ENCODE results near the gene GRK5. TPM values are rescaled to one million over a fixed set of nuclear protein-coding genes. Genes with fewer than 3 reads are reported as not detected.

The GRK5 gene
- total RNA-seq, 1 experiment from 2014 or later = 29.0 TPM

DNA sequence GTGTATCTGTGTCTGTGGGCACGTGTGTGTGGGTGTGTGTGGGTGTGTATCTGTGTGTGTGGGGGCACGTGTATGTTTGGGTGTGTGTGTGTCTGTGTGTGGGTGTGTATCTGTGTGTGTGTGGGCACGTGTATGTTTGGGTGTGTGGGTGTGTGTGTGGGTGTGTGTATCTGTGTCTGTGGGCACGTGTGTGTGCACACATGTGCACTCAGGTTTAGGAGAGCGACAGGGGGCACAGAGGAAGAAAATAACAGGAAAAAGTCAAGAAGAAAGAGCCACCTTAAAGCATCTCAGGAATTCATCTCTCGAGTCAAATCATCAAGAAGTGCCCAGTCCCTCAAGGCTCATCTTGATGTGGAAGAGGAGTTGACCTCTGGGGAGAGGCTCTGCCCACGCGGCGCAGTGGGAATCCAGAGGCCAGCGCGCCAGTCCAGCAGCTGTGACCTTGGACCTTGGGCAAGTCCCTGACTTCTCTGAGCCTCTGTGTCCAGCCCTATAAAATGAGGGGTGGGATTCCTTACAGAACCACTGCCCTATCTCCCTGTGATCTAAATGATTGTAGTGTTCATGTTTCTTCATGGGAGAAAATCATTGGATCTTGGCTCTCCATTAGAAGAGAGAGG, 187.4 kb downstream of the GRK5 start:
- Histone ChIP-seq H3K9me3 (ENCODE audit: control insufficient read depth, insufficient read depth, low read depth, low read length) (no peaks in the 10 kb centered on the region), H3K4me3 (ENCODE audit: low read depth in 2 of 2, low read length in 2 of 2) (no peak overlapping the region), H3K27ac (ENCODE audit: low read length) (no peak overlapping the region), H3K27me3 (ENCODE audit: control insufficient read depth, insufficient read depth, low read length) (no peaks in the 10 kb centered on the region), H3K36me3 (ENCODE audit: control insufficient read depth, insufficient read depth, low read length) (no peaks in the 10 kb centered on the region), H3K4me1 (ENCODE audit: control insufficient read depth, insufficient read depth, low read length) (no peaks in the 10 kb centered on the region; the same call in 1 of the 2 replicates)
- CTCF ChIA-PET = no interaction called here
- TF ChIP-seq TCF7L2 (IDR thresholded peaks at IDR 0.05; ENCODE audit: low read depth, low read length) (no peak), POLR2AphosphoS5 (IDR thresholded peaks at IDR 0.05; ENCODE audit: low read depth, low read length) (no peak), SIN3A (IDR thresholded peaks at IDR 0.05; ENCODE audit: borderline replicate concordance, insufficient read depth, low read depth, low read length) (no peak)
- TF ChIP-seq, protein P1, sequence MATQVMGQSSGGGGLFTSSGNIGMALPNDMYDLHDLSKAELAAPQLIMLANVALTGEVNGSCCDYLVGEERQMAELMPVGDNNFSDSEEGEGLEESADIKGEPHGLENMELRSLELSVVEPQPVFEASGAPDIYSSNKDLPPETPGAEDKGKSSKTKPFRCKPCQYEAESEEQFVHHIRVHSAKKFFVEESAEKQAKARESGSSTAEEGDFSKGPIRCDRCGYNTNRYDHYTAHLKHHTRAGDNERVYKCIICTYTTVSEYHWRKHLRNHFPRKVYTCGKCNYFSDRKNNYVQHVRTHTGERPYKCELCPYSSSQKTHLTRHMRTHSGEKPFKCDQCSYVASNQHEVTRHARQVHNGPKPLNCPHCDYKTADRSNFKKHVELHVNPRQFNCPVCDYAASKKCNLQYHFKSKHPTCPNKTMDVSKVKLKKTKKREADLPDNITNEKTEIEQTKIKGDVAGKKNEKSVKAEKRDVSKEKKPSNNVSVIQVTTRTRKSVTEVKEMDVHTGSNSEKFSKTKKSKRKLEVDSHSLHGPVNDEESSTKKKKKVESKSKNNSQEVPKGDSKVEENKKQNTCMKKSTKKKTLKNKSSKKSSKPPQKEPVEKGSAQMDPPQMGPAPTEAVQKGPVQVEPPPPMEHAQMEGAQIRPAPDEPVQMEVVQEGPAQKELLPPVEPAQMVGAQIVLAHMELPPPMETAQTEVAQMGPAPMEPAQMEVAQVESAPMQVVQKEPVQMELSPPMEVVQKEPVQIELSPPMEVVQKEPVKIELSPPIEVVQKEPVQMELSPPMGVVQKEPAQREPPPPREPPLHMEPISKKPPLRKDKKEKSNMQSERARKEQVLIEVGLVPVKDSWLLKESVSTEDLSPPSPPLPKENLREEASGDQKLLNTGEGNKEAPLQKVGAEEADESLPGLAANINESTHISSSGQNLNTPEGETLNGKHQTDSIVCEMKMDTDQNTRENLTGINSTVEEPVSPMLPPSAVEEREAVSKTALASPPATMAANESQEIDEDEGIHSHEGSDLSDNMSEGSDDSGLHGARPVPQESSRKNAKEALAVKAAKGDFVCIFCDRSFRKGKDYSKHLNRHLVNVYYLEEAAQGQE (IDR thresholded peaks at IDR 0.05; ENCODE audit: insufficient read depth in 1 of 2, low read depth in 2 of 2, low read length in 1 of 2) = no peak
- TF ChIP-seq, protein P2, sequence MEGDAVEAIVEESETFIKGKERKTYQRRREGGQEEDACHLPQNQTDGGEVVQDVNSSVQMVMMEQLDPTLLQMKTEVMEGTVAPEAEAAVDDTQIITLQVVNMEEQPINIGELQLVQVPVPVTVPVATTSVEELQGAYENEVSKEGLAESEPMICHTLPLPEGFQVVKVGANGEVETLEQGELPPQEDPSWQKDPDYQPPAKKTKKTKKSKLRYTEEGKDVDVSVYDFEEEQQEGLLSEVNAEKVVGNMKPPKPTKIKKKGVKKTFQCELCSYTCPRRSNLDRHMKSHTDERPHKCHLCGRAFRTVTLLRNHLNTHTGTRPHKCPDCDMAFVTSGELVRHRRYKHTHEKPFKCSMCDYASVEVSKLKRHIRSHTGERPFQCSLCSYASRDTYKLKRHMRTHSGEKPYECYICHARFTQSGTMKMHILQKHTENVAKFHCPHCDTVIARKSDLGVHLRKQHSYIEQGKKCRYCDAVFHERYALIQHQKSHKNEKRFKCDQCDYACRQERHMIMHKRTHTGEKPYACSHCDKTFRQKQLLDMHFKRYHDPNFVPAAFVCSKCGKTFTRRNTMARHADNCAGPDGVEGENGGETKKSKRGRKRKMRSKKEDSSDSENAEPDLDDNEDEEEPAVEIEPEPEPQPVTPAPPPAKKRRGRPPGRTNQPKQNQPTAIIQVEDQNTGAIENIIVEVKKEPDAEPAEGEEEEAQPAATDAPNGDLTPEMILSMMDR (IDR thresholded peaks at IDR 0.05) = no peak
- DNase-seq (ENCODE audit: low read depth, low spot score) (no peak), ATAC-seq (no peak)
- POLR2A ChIA-PET = interaction anchor here (1.2 kb wide), 1 partner anchor 13 kb away, joined by 3 read pairs; no protein-coding TSS in a partner anchor
- BruUV-seq (replicated peaks) = no TSS peak
- intact Hi-C loops (cut with micrococcal nuclease; ENCODE audit: unreplicated experiment) (no loop called here), in situ Hi-C loops (cut with HindIII; ENCODE audit: low pct_unique_long_range_greater_than_20kb, low sequenced_read_pairs) (no loop called here)

DNA sequence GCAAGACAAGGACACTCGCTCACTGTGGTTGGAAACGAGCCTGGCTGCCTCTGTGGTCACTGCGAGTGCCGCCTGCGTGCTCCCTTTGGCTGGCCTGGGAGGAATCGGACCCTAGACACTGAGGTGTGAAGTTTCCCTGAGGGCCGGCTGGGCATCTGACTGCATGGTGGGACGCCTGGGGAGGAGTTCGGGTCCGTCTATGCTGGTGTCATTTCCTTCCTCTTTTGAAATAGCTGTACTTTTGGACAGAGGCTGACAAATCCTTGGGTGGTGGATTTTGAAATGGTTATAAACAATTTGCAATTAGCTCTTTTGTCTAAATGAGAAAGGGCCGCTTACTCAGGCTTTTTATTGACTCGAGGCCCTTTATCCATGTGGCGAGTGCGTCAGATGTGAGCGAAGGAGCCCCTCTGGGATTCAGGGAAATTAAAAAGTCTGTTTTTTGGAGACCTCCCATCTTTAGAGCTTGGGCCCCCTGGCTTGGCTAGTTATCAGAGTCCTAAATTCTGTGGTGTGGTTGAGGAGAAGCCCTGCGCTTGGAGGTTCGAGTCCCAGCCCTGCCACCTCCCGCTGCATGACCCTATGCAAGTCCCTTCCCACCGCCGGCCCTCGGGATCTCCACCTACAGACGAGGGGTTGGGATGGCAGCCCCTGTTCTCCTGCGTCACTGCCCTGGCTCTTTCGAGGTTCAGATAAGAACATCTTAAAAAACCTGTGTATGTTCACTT, 188.1 kb downstream of the GRK5 start:
- ATAC-seq = no peak
- no peak overlapping the region for H3K27ac ChIP-seq (ENCODE audit: low read length)
- no peaks in the 10 kb centered on the region; the same call in 1 of the 2 replicates for H3K4me1 ChIP-seq (ENCODE audit: control insufficient read depth, insufficient read depth, low read length)
- H3K27me3 ChIP-seq (ENCODE audit: control insufficient read depth, insufficient read depth, low read length) = no peaks in the 10 kb centered on the region
- DNase-seq (ENCODE audit: low read depth, low spot score) = no peak
- CTCF ChIA-PET = no interaction called here
- no peak overlapping the region for H3K4me3 ChIP-seq (ENCODE audit: low read depth in 2 of 2, low read length in 2 of 2)
- POLR2A ChIA-PET = interaction anchor here (1.2 kb wide), 1 partner anchor 13 kb away, joined by 3 read pairs; no protein-coding TSS in a partner anchor
- H3K36me3 ChIP-seq (ENCODE audit: control insufficient read depth, insufficient read depth, low read length) = no peaks in the 10 kb centered on the region
- intact Hi-C loops (cut with micrococcal nuclease; ENCODE audit: unreplicated experiment) = no loop called here
- in situ Hi-C loops (cut with HindIII; ENCODE audit: low pct_unique_long_range_greater_than_20kb, low sequenced_read_pairs) = no loop called here
- BruUV-seq (replicated peaks) = no TSS peak
- H3K9me3 ChIP-seq (ENCODE audit: control insufficient read depth, insufficient read depth, low read depth, low read length) = no peaks in the 10 kb centered on the region
- TF ChIP-seq POLR2AphosphoS5 (IDR thresholded peaks at IDR 0.05; ENCODE audit: low read depth, low read length) (no peak), TCF7L2 (IDR thresholded peaks at IDR 0.05; ENCODE audit: low read depth, low read length) (no peak), SIN3A (IDR thresholded peaks at IDR 0.05; ENCODE audit: borderline replicate concordance, insufficient read depth, low read depth, low read length) (no peak)
- TF ChIP-seq, protein P1 (IDR thresholded peaks at IDR 0.05; ENCODE audit: insufficient read depth in 1 of 2, low read depth in 2 of 2, low read length in 1 of 2) = no peak
- TF ChIP-seq, protein P2 (IDR thresholded peaks at IDR 0.05) = no peak

Data from Panc1 (cell line).